Retinal pigment epithelial cell (primary cell): Measurements from ENCODE around the gene ANKRD33.

Experiments used
- DNase-seq: peaks from one replicate; pipeline ENCODE4 v3.0.0-alpha.2; 2010; ENCODE audit warnings: low read depth
- H3K4me3 ChIP-seq: 2 replicates; pipeline ENCODE4 v1.5.1; 2011; ENCODE audit warnings: mild to moderate bottlenecking, low read length, control low read depth, moderate library complexity
- CTCF ChIP-seq: conservative IDR thresholded peaks from 2 replicates; pipeline ENCODE4 v1.5.1; 2011; ENCODE audit warnings: low read depth, low read length, control low read depth, inconsistent platforms

The ANKRD33 gene

DNA sequence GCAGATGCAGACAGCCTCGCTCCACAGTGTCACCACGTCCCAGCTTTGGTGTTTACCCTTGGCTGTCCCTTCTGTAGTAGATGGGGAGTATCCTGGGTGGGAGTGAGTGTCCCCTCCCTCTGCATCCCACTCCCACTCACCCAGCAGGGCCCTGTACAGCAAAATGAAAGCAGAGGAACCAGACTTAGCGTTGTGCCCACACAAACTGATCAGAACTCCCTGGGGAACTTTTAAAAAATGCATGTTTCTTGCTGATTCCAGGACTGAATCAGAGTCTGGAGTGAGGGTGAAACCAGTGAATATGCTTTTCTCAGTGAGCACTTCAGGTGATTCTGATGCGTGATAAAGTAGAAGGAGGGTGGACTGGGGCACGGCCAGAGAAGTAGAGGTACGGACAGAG is 22.3 kb downstream of the ANKRD33 start:
- no peak for TF ChIP-seq CTCF
- H3K4me3 ChIP-seq = no peak overlapping the region
- no peak for DNase-seq

DNA sequence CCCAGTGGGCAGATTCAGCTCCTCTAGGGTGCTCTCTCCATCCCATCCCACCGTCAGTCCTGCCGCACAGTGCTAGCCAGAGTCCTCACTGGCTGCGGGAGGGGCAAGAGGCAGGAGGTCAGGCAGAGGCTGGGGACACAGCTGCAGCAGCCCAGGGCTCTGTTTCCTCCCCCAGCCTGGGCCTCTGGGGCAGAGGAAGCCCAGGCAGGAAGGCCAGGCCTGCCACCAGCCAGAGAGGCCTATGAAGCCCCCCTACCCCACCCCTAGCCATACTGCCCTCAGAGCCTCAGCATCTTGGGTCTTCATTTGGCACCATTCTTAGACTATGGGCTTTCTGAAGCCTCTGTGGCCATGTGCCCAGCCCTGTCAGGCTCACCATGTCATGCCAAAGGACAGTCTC is 22.8 kb downstream of the ANKRD33 start:
- DNase-seq = no peak
- H3K4me3 ChIP-seq = no peak overlapping the region
- no peak for TF ChIP-seq CTCF

DNA sequence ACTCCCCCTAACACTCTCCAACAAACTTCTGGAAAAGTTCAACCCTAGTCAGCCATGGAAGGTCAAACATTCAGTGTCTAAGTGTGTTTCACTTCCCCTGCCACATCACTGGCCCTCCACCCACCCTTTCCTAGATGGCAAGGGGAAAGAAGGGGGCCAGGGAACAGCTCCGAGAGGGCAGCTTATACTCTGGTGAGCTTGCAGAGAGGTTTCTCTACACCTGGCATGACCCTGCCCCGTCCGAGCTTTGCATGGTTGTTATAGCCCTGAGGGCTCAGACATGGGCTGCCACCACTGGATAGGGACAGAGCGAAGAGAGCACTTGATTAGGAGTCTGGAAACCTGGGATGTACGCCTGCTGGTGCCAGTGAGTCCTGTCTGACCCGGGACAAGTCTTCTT is 23.4 kb downstream of the ANKRD33 start:
- TF ChIP-seq CTCF = no peak
- no peak for DNase-seq
- no peak overlapping the region for H3K4me3 ChIP-seq

GRCh38 chr12:51911788-51912711 is 24.1 kb downstream of the ANKRD33 start:
- TF ChIP-seq CTCF = no peak
- no peak for DNase-seq
- no peak overlapping the region for H3K4me3 ChIP-seq

- H3K4me3 ChIP-seq = no peak overlapping the region
- TF ChIP-seq CTCF = peak; percentile 13
- DNase-seq = no peak
These were observed 25.4 kb downstream of the ANKRD33 start for GRCh38 chr12:51913071-51914033.

DNA sequence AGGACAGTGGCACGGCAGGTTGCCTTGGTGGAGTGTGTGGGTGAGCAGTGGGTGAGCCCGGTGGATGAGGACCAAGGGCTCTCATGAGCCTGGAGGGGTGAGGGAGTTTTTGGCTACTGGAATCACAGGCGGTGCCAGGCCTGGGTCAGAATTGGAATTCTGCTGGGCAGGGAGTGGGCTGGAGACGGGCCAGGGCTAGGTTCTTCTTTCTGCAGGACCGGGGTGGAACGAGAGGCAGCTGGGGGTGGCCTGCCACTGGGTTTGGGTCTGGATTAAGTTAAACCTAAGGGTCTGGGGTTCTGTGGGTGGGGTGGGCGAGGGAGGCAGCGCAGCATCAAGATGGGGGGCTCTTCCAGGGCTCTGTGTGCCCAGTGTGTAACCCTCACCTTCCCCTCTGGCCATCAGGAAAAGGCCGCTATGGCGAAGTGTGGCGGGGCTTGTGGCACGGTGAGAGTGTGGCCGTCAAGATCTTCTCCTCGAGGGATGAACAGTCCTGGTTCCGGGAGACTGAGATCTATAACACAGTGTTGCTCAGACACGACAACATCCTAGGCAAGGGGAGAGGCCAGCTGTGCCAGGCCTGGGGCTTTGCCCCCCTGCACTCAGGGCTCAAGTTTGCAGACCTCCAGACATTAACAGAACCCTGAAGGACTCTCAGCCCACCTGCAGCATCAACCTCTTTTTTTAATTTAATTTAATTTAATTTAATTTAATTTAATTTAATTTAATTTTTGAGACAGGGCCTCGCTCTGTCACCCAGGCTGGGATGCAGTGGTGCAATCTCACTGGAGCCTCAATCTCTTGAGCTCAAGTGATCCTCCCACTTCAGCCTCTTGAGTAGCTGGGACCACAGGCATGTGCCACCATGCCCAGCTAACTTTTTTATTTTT is 26.4 kb downstream of the ANKRD33 start:
- H3K4me3 ChIP-seq = no peak overlapping the region
- TF ChIP-seq CTCF = no peak
- DNase-seq = no peak
